ENCODE data around the gene DGCR6L. TPM values are rescaled to one million over a fixed set of nuclear protein-coding genes. Genes with fewer than 3 reads are reported as not detected.
"Not testable (repeated sequence)": the region's sequence is repeated elsewhere in the genome, so short reads cannot be mapped to it uniquely, and the experiment has no call there.

Gene DGCR6L
- polyA plus RNA-seq, 1 donor = 46.7 TPM

DNA sequence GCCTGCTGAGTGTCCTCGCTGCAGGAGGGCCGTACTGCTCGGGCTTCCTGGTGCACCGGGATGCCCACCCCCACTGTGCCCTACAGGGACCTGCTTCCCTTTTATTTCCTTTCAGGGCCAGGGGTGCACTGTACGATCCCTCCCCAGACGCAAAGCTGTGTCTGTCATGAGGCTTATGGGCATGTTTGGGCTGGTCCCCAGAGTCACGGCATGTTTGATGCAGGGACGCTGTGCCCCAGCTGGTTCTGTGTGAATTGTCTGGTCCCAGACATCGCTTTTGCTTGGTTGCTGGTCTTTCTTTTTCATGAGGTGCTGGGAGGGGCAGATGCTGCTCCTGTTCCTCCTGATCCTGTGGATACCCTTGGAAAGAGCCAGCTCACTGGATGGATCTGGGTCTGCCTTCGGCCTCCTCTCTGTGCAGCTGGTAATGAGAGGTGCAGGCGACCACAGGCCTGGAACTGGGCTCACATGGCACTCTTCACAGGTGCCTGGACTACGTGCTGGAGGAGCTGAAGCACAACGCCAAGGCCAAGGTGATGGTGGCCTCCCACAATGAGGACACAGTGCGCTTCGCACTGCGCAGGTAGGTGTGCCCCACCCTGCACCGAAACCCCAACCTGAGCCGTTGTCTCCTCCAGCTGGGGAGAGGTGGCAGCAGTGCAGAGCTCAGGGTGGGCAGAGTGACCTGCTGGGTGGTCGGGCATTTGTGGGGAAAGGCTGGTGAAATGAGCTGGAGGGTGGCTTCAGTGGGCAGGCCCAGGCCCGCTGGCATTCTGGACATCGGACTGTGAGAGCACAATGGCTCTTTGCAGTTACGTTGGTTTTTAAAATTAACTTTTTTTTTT lies 10.8 kb downstream of the DGCR6L start:
- H3K36me3 ChIP-seq (ENCODE audit: control insufficient read depth, insufficient read depth, low read length); H3K9me3 ChIP-seq (ENCODE audit: control insufficient read depth, low read depth, low read length); H3K4me1 ChIP-seq (ENCODE audit: control insufficient read depth, insufficient read depth, low read length); H3K27me3 ChIP-seq (ENCODE audit: control insufficient read depth, insufficient read depth, low read length); H3K27ac ChIP-seq (ENCODE audit: low read length); H3K4me3 ChIP-seq (ENCODE audit: low read length); DNase-seq: not testable (repeated sequence)
- no CpG with 5 or more reads among the region's 22 CpGs for WGBS (ENCODE audit: insufficient coverage, low lambda C conversion rate)

GRCh38 chr22:20307448-20308447 lies 12.1 kb downstream of the DGCR6L start:
- H3K27me3 ChIP-seq (ENCODE audit: control insufficient read depth, insufficient read depth, low read length); H3K36me3 ChIP-seq (ENCODE audit: control insufficient read depth, insufficient read depth, low read length); H3K27ac ChIP-seq (ENCODE audit: low read length); DNase-seq; H3K4me1 ChIP-seq (ENCODE audit: control insufficient read depth, insufficient read depth, low read length); H3K4me3 ChIP-seq (ENCODE audit: low read length); H3K9me3 ChIP-seq (ENCODE audit: control insufficient read depth, low read depth, low read length): not testable (repeated sequence)
- WGBS (ENCODE audit: insufficient coverage, low lambda C conversion rate) = no CpG with 5 or more reads among the region's 14 CpGs

GRCh38 chr22:20306646-20307447 lies 13.0 kb downstream of the DGCR6L start:
- not testable (repeated sequence) for DNase-seq; H3K4me1 ChIP-seq (ENCODE audit: control insufficient read depth, insufficient read depth, low read length); H3K27me3 ChIP-seq (ENCODE audit: control insufficient read depth, insufficient read depth, low read length); H3K36me3 ChIP-seq (ENCODE audit: control insufficient read depth, insufficient read depth, low read length); H3K4me3 ChIP-seq (ENCODE audit: low read length); H3K27ac ChIP-seq (ENCODE audit: low read length); H3K9me3 ChIP-seq (ENCODE audit: control insufficient read depth, low read depth, low read length)
- no CpG with 5 or more reads among the region's 21 CpGs for WGBS (ENCODE audit: insufficient coverage, low lambda C conversion rate)

DNA sequence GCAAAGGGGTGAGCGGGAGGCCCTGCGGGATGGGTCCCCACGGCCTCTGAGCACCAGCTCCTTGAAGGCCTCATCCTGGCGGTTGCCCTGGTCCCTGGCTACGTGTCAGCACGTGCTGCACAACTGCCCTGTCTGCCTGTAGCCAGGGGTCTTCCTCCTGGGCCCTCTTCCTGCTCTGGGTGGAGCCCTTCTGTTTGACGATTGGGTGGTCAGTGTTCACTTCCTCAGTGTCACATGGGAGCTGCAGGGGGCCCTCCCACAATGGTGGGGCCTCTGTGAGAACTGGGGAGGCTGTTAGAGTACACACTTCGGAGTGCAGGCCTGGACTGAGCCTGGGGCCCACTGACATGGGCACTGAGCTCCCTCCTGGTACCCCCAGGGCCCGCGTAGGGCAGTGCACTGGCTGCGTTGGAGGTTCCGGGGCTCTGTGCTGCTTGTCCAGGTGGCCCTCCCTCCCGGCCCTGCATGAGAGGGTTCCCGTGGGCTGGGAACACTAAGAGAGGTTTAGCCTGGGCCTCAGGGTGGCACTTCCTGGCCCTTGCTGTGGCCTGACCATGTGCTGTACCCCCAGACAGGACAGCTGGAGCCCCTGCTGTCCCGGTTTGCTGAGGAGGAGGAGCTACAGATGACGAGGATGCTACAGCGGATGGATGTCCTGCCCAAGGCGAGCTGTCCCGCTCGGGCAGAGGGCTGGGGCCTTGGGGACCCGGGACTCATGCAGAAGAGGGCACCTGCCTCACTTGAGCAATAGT lies 13.8 kb downstream of the DGCR6L start:
- H3K27me3 ChIP-seq (ENCODE audit: control insufficient read depth, insufficient read depth, low read length) = peaks cover 12% of the 10 kb centered on the region
- H3K27ac ChIP-seq (ENCODE audit: low read length) = no peak overlapping the region
- H3K9me3 ChIP-seq (ENCODE audit: control insufficient read depth, low read depth, low read length) = no peaks in the 10 kb centered on the region
- no peak overlapping the region for H3K4me3 ChIP-seq (ENCODE audit: low read length)
- no peak for DNase-seq
- H3K4me1 ChIP-seq (ENCODE audit: control insufficient read depth, insufficient read depth, low read length) = no peaks in the 10 kb centered on the region
- H3K36me3 ChIP-seq (ENCODE audit: control insufficient read depth, insufficient read depth, low read length) = no peaks in the 10 kb centered on the region
- no CpG with 5 or more reads among the region's 21 CpGs for WGBS (ENCODE audit: insufficient coverage, low lambda C conversion rate)

DNA sequence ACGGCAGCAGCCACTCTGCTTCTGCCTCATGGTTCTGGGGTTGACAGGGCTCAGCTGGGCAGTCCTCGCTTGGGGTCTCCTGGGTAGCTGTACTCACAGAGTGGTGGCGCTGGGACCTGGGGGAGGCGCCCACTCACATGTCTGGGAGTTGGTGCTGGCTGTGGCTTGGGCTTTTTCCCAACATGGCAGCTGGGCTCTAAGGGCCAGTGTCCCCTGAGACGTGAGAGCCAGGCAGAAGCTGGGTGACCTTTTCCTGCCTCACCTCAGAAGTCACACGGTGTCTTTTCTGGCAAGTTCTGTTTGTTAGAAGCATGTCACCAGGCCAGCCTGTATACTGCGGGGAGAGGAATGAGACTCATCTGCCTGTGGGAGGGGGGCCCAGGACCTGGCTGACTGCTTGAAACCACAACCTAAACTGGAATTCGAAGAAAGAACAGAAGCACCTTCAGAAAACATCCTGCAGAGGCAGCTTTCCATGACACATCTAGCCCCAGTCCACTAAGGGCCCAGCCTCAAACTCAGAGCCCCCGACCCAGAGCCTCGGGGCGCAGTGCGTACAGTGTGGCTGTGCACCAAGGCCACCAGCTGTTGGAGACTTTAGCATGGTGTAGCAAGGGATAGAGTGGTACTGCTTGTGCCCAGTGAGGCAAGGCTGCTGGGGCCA lies 14.5 kb downstream of the DGCR6L start:
- not testable (repeated sequence) for DNase-seq; H3K4me1 ChIP-seq (ENCODE audit: control insufficient read depth, insufficient read depth, low read length); H3K4me3 ChIP-seq (ENCODE audit: low read length); H3K9me3 ChIP-seq (ENCODE audit: control insufficient read depth, low read depth, low read length); H3K27ac ChIP-seq (ENCODE audit: low read length); H3K36me3 ChIP-seq (ENCODE audit: control insufficient read depth, insufficient read depth, low read length)
- peaks cover 17% of the 10 kb centered on the region for H3K27me3 ChIP-seq (ENCODE audit: control insufficient read depth, insufficient read depth, low read length)
- WGBS (ENCODE audit: insufficient coverage, low lambda C conversion rate) = no CpG with 5 or more reads among the region's 12 CpGs

GRCh38 chr22:20304646-20305045 lies 15.2 kb downstream of the DGCR6L start:
- WGBS (ENCODE audit: insufficient coverage, low lambda C conversion rate) = no CpG with 5 or more reads among the region's 9 CpGs
- peaks cover 17% of the 10 kb centered on the region for H3K27me3 ChIP-seq (ENCODE audit: control insufficient read depth, insufficient read depth, low read length)
- no peaks in the 10 kb centered on the region for H3K9me3 ChIP-seq (ENCODE audit: control insufficient read depth, low read depth, low read length)
- no peak overlapping the region for H3K27ac ChIP-seq (ENCODE audit: low read length)
- no peak overlapping the region for H3K4me3 ChIP-seq (ENCODE audit: low read length)
- no peak for DNase-seq
- H3K36me3 ChIP-seq (ENCODE audit: control insufficient read depth, insufficient read depth, low read length) = no peaks in the 10 kb centered on the region
- peaks cover 4% of the 10 kb centered on the region for H3K4me1 ChIP-seq (ENCODE audit: control insufficient read depth, insufficient read depth, low read length)

DNA sequence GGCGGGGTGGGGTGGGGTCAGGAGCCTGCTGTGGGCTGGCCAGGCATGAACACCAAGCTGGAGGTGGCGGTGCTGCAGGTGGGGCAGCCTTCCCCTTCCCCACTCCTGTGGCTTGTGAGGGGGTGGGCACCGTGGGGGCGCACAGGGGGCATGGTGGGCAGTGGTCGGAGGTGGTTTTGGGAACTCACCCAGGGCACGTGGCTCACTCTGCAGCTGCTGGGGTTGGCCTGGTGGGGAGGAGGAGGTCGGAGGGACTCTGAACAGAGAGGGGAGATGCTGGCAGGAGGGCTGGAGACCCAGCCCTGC lies 16.7 kb downstream of the DGCR6L start:
- H3K9me3 ChIP-seq (ENCODE audit: control insufficient read depth, low read depth, low read length); H3K4me1 ChIP-seq (ENCODE audit: control insufficient read depth, insufficient read depth, low read length); H3K36me3 ChIP-seq (ENCODE audit: control insufficient read depth, insufficient read depth, low read length); H3K4me3 ChIP-seq (ENCODE audit: low read length); H3K27ac ChIP-seq (ENCODE audit: low read length); DNase-seq: not testable (repeated sequence)
- H3K27me3 ChIP-seq (ENCODE audit: control insufficient read depth, insufficient read depth, low read length) = peaks cover 17% of the 10 kb centered on the region
- no CpG with 5 or more reads among the region's 7 CpGs for WGBS (ENCODE audit: insufficient coverage, low lambda C conversion rate)

- no peak for DNase-seq
- H3K27ac ChIP-seq (ENCODE audit: low read length) = no peak overlapping the region
- no peak overlapping the region for H3K4me3 ChIP-seq (ENCODE audit: low read length)
- no peaks in the 10 kb centered on the region for H3K9me3 ChIP-seq (ENCODE audit: control insufficient read depth, low read depth, low read length)
- H3K36me3 ChIP-seq (ENCODE audit: control insufficient read depth, insufficient read depth, low read length) = no peaks in the 10 kb centered on the region
- H3K4me1 ChIP-seq (ENCODE audit: control insufficient read depth, insufficient read depth, low read length) = peaks cover 14% of the 10 kb centered on the region
- H3K27me3 ChIP-seq (ENCODE audit: control insufficient read depth, insufficient read depth, low read length) = peaks cover 17% of the 10 kb centered on the region
- WGBS (ENCODE audit: insufficient coverage, low lambda C conversion rate) = no CpG with 5 or more reads among the region's 13 CpGs
Measured at GRCh38 chr22:20302438-20303228, 17.2 kb downstream of the DGCR6L start.

- WGBS (ENCODE audit: insufficient coverage, low lambda C conversion rate) = no CpG with 5 or more reads among the region's 52 CpGs
- no peak overlapping the region for H3K27ac ChIP-seq (ENCODE audit: low read length)
- no peak overlapping the region for H3K4me3 ChIP-seq (ENCODE audit: low read length)
- DNase-seq = peak in 1 of 2 donors; percentile 23
- no peaks in the 10 kb centered on the region for H3K9me3 ChIP-seq (ENCODE audit: control insufficient read depth, low read depth, low read length)
- H3K27me3 ChIP-seq (ENCODE audit: control insufficient read depth, insufficient read depth, low read length) = peaks cover 17% of the 10 kb centered on the region
- peaks cover 17% of the 10 kb centered on the region for H3K4me1 ChIP-seq (ENCODE audit: control insufficient read depth, insufficient read depth, low read length)
- no peaks in the 10 kb centered on the region for H3K36me3 ChIP-seq (ENCODE audit: control insufficient read depth, insufficient read depth, low read length)
Measured at GRCh38 chr22:20299746-20300136, 20.1 kb downstream of the DGCR6L start.
